ENCODE results near the gene ADTRP.

GRCh38 chr6:11763460-11764249, 14.9 kb downstream of the ADTRP start:
- TF ChIP-seq, protein P1, sequence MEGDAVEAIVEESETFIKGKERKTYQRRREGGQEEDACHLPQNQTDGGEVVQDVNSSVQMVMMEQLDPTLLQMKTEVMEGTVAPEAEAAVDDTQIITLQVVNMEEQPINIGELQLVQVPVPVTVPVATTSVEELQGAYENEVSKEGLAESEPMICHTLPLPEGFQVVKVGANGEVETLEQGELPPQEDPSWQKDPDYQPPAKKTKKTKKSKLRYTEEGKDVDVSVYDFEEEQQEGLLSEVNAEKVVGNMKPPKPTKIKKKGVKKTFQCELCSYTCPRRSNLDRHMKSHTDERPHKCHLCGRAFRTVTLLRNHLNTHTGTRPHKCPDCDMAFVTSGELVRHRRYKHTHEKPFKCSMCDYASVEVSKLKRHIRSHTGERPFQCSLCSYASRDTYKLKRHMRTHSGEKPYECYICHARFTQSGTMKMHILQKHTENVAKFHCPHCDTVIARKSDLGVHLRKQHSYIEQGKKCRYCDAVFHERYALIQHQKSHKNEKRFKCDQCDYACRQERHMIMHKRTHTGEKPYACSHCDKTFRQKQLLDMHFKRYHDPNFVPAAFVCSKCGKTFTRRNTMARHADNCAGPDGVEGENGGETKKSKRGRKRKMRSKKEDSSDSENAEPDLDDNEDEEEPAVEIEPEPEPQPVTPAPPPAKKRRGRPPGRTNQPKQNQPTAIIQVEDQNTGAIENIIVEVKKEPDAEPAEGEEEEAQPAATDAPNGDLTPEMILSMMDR (conservative IDR thresholded peaks at IDR 0.05), result no peak
- TF ChIP-seq ZFX (IDR thresholded peaks at IDR 0.05), result no peak
